ENCODE measurements around the gene MEGF8. TPM values are rescaled to one million over a fixed set of nuclear protein-coding genes. Genes with fewer than 3 reads are reported as not detected.

Gene MEGF8
- total and polyA plus RNA-seq, 9 of the 15 experiments (the other 6 are each of a cell fraction or from before 2014, with no cell fraction given), result 0.28 to 13.1 (median 3.0) TPM

DNA sequence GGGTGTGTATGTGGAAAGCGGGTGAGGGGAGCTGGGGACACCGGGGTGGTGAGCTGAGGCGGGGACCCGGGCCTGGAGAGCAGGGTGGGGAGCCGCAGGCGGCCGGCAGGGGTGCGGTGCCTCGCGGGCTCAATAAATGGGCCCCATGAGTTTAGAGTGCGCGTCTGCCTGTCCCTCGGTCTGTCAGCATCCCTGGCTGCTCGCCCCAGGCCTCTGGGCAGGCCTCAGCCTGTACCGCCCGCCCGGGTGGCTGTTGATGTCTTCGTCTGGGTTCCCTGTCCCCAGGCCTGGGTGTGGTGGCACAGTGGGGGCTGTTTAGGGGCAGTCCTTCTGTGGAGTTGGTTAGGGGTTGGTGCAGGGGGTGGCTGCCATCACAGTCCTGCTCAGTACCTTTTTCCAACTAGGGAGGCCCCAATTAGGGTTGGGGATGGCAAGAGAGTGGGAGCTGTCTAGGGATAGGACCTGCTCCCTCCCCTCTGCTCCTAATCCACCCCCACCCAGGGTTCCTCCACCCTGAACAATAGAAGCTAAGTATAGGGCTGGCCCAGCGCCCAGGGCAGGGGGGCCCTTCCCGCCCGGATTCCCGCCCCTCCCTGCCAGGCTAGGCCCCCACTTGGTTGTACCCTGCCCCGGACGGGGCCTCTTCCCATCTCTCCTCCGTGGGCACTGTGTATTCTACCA, 44.1 kb upstream of the MEGF8 start (continued):
- TF ChIP-seq, protein P1, sequence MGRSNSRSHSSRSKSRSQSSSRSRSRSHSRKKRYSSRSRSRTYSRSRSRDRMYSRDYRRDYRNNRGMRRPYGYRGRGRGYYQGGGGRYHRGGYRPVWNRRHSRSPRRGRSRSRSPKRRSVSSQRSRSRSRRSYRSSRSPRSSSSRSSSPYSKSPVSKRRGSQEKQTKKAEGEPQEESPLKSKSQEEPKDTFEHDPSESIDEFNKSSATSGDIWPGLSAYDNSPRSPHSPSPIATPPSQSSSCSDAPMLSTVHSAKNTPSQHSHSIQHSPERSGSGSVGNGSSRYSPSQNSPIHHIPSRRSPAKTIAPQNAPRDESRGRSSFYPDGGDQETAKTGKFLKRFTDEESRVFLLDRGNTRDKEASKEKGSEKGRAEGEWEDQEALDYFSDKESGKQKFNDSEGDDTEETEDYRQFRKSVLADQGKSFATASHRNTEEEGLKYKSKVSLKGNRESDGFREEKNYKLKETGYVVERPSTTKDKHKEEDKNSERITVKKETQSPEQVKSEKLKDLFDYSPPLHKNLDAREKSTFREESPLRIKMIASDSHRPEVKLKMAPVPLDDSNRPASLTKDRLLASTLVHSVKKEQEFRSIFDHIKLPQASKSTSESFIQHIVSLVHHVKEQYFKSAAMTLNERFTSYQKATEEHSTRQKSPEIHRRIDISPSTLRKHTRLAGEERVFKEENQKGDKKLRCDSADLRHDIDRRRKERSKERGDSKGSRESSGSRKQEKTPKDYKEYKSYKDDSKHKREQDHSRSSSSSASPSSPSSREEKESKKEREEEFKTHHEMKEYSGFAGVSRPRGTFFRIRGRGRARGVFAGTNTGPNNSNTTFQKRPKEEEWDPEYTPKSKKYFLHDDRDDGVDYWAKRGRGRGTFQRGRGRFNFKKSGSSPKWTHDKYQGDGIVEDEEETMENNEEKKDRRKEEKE (IDR thresholded peaks at IDR 0.05; ENCODE audit: borderline replicate concordance in 1 of 2, control insufficient read depth in 1 of 2, low read depth in 2 of 2, low read length in 1 of 2), result no peak
- no peak for TF ChIP-seq ZNF408 (CRISPR knock-in tag; IDR thresholded peaks at IDR 0.05; ENCODE audit: low read depth)
- TF ChIP-seq, protein P2, sequence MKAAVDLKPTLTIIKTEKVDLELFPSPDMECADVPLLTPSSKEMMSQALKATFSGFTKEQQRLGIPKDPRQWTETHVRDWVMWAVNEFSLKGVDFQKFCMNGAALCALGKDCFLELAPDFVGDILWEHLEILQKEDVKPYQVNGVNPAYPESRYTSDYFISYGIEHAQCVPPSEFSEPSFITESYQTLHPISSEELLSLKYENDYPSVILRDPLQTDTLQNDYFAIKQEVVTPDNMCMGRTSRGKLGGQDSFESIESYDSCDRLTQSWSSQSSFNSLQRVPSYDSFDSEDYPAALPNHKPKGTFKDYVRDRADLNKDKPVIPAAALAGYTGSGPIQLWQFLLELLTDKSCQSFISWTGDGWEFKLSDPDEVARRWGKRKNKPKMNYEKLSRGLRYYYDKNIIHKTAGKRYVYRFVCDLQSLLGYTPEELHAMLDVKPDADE (conservative IDR thresholded peaks at IDR 0.05; ENCODE audit: control insufficient read depth, low read depth, low read length), result 0 out of 2 replicates have a peak, but pooled peaks have one; percentile 16
- no peak for TF ChIP-seq EZH2 (IDR thresholded peaks at IDR 0.05; ENCODE audit: borderline replicate concordance, low read depth, low read length)
- TF ChIP-seq RBBP5 (IDR thresholded peaks at IDR 0.05; ENCODE audit: borderline replicate concordance, insufficient read depth, low read length, poor library complexity, severe bottlenecking), result peak; percentile 45
- TF ChIP-seq HMGN3 (IDR thresholded peaks at IDR 0.05; ENCODE audit: borderline replicate concordance, extremely low read depth, insufficient read length, low read depth, low read length), result peak; percentile 22
- no peak for TF ChIP-seq RHOXF2B (CRISPR knock-in tag; conservative IDR thresholded peaks at IDR 0.05)
- TF ChIP-seq EWSR1 (IDR thresholded peaks at IDR 0.05; ENCODE audit: borderline replicate concordance, low read depth, partially characterized antibody), result no peak
- TF ChIP-seq, protein P3, sequence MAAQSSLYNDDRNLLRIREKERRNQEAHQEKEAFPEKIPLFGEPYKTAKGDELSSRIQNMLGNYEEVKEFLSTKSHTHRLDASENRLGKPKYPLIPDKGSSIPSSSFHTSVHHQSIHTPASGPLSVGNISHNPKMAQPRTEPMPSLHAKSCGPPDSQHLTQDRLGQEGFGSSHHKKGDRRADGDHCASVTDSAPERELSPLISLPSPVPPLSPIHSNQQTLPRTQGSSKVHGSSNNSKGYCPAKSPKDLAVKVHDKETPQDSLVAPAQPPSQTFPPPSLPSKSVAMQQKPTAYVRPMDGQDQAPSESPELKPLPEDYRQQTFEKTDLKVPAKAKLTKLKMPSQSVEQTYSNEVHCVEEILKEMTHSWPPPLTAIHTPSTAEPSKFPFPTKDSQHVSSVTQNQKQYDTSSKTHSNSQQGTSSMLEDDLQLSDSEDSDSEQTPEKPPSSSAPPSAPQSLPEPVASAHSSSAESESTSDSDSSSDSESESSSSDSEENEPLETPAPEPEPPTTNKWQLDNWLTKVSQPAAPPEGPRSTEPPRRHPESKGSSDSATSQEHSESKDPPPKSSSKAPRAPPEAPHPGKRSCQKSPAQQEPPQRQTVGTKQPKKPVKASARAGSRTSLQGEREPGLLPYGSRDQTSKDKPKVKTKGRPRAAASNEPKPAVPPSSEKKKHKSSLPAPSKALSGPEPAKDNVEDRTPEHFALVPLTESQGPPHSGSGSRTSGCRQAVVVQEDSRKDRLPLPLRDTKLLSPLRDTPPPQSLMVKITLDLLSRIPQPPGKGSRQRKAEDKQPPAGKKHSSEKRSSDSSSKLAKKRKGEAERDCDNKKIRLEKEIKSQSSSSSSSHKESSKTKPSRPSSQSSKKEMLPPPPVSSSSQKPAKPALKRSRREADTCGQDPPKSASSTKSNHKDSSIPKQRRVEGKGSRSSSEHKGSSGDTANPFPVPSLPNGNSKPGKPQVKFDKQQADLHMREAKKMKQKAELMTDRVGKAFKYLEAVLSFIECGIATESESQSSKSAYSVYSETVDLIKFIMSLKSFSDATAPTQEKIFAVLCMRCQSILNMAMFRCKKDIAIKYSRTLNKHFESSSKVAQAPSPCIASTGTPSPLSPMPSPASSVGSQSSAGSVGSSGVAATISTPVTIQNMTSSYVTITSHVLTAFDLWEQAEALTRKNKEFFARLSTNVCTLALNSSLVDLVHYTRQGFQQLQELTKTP (IDR thresholded peaks at IDR 0.05; ENCODE audit: low read depth in 1 of 2, partially characterized antibody in 2 of 2), result no peak
- no peak for TF ChIP-seq ZNF311 (CRISPR knock-in tag; IDR thresholded peaks at IDR 0.05)
- no peak for TF ChIP-seq KLF1 (tag; IDR thresholded peaks at IDR 0.05)
- TF ChIP-seq ZFP30 (CRISPR knock-in tag; IDR thresholded peaks at IDR 0.05; ENCODE audit: borderline replicate concordance), result no peak
- no peak for TF ChIP-seq ETS2 (tag; IDR thresholded peaks at IDR 0.05; ENCODE audit: borderline replicate concordance, poor library complexity, severe bottlenecking)
- TF ChIP-seq, protein P4, sequence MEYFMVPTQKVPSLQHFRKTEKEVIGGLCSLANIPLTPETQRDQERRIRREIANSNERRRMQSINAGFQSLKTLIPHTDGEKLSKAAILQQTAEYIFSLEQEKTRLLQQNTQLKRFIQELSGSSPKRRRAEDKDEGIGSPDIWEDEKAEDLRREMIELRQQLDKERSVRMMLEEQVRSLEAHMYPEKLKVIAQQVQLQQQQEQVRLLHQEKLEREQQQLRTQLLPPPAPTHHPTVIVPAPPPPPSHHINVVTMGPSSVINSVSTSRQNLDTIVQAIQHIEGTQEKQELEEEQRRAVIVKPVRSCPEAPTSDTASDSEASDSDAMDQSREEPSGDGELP (CRISPR knock-in tag; IDR thresholded peaks at IDR 0.05; ENCODE audit: borderline replicate concordance), result no peak
- TF ChIP-seq, protein P5, sequence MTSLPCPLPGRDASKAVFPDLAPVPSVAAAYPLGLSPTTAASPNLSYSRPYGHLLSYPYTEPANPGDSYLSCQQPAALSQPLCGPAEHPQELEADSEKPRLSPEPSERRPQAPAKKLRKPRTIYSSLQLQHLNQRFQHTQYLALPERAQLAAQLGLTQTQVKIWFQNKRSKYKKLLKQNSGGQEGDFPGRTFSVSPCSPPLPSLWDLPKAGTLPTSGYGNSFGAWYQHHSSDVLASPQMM (CRISPR knock-in tag; IDR thresholded peaks at IDR 0.05), result no peak

All from K562 (cell line).